CD4-positive, alpha-beta T cell treated with Interleukin-10 for 1 hour (primary cell): ENCODE results near the gene GBP1.
"Not testable (repeated sequence)": the region's sequence is repeated elsewhere in the genome, so short reads cannot be mapped to it uniquely, and the experiment has no call there.

Source experiments
- DNase-seq: peaks from one replicate; pipeline ENCODE4 v3.0.0-alpha.2; 2020

The GBP1 gene, protein sequence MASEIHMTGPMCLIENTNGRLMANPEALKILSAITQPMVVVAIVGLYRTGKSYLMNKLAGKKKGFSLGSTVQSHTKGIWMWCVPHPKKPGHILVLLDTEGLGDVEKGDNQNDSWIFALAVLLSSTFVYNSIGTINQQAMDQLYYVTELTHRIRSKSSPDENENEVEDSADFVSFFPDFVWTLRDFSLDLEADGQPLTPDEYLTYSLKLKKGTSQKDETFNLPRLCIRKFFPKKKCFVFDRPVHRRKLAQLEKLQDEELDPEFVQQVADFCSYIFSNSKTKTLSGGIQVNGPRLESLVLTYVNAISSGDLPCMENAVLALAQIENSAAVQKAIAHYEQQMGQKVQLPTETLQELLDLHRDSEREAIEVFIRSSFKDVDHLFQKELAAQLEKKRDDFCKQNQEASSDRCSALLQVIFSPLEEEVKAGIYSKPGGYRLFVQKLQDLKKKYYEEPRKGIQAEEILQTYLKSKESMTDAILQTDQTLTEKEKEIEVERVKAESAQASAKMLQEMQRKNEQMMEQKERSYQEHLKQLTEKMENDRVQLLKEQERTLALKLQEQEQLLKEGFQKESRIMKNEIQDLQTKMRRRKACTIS

DNA sequence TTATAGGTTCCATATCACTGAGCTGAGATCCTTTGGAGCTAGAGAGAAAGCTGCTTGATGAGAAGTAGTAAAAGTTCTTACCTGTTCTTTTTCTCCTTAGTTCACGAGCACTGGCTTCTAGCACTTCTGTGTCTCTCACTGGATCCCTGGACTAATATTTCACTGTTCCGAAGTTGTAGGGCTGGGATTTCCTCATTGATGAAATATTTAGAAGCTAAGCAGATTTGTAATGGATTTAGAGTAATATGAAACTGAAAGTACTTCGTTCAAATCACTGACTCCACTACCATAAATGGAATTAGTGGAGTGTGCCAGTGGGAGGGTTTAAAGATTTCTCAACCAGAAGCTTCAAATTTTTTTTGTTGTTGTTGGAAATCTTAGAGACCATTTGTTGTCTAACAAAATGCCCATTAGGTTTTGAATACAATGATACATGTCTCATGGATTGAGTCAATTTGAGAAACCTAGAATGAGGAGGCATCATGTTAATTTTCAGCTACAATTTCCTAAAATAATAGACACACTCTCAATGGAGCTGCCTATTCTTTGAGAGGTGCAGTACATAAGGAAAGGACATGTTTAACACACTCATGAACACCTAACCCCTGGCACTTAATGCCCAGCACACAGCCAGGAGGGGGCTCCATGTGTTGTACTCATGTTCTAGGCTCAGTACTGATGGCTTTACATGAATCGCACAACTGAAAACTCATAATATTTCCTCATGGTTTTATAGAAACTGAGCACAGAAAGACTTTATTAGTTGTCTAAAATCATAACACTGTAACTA is at the start of gene GBP1:
GBP1 (minus strand) TSS at position 130 of the 790 bp plus-strand sequence. CDS start 1,974 bp downstream, outside the sequence.
- peak; percentile 71 for DNase-seq

DNA sequence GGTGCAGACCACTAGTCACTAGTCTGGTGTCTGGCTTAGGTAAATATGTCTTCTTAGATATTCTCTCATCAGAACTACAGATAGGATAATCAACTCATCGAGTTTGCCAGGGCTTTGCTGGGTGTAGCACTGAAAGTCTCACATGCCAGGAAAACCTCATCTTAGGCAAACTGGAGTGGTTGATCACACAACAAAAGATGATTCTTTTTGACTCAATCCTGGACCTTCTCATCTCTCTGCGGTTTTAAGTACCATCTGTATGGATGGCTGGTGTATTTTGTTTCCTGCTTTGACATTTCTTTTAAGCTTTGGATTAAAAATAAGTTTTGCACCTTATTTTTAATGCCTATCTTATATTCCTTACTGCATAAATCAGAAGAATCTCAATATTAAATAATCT is 49.7 kb upstream of the GBP1 start:
- DNase-seq = no peak

DNA sequence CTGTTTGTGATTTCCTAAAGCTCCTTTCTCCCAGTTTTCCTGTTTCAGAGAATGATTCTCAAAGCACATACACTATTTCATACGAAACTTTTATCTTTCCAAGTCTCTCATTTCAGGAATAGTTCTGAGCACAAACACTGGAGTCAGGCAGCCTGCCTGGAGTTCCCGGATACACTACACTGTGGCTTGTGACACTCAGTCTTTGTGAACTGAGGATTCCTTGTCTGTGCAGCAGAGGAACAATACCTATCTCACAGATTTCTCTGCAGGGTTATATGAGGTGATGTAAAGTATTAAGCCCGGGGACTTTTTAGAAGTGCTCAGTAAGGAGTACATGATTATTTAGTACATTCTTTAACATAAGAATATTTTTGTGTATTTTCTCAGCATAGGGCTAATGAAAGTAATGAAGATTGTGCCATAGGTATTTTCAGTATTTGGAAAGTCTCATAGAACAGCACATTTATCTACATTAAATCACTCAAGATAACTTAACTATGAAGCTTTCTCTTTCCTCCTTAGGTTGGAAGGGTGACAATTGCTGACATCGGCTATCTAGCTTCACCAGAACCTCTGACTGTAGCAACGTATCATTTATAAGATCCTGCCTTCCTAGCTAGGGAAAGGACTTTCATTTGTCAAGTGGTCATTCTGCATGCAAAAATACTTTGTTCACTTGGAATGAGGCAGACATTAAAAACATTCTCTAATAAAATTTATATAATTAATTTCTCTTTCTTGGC is 48.0 kb upstream of the GBP1 start:
- DNase-seq = no peak

DNA sequence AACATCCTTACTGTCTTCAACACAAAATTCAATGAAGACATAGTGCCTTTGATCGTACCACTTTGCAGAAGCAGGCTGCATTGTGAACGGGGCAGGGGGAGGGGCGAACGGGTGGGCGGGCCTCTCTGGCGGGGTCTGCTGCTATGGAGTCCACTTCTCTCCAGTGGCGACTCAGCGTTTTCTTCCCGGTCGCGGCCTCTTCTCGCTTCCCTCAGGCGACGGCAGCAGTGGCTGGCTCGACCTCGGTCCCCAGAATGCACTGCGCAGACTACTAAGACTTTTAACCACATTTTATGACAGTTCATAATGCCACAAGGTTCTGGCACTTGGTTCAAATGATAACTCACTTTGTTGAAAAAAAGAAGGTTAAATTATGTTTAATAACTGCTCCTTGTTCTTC is 39.7 kb upstream of the GBP1 start:
- no peak for DNase-seq

DNA sequence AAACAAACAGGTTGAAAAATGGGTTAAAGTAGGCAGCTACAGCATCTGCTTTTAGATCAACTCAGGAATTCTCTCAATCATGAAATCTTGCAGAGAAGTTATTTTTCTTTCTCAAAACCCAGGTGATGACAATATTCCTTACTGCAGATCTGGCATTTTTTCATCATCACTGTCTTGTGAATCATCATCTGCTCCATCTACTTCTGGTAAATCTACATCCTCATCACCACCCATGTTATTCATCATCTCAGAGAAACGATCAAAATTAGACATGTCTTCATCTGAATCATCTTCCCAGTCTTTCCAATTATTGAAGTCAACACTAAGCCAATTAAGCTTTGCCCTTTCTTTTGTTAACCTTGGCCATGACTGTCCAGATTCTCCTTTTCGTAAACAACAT is 39.1 kb upstream of the GBP1 start:
- DNase-seq = no peak

DNA sequence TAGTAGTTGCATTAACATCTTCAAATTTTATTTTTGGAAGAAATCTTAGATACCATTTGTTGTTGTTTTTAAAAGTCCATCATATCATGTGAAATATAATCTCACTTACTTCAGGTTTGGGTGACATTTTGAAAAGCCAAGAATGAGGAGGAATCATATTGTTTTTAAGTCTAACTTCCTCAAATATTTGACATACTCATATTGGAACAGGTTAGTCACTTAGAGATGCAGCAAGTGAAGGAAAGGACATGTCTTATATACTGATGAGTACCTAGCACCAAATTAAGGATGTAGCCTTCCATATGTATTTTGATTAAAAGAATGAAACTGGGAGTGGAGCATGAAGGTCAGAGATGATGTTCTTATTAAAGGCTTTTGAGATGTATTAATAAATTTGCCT is 37.0 kb upstream of the GBP1 start:
- no peak for DNase-seq

DNA sequence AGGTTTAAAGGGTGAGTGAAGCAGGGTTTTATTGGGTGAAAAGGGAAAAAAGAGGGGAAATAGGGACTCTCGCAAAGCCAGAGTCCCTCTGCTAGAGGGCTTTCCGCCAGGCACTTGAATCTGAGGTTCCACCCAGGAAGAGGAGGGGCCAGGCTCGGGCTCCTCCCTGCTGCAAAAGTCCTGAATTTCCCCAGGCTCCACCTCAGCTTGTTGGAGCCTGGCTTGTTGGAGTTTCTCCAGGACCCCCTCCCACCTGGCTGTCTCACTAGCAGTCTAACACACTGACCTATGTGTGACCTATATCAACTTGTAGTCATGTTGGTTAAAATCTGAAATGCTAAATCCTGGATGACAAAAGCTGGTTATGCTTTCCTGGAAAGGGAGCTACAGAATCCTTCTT is 35.4 kb upstream of the GBP1 start:
- no peak for DNase-seq

DNA sequence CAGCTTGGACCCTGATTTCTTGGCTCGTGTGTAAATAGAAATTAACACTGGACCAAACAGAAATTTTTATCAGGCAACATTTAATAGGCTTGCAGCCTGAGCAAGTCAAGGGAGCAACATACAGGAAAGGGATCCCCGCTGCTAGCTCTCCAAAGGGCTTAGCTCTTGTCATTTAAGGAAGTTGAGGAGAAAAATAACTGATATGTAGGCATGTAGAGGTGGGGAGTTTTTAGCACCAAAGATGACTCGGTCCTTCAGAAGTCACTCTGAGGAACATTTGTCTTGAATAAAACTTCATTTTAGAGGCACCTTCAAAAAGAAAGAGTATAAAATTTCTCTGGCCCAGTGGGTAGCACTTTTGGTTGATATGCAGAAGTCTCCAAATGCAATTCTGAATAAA is 33.8 kb upstream of the GBP1 start:
- DNase-seq = no peak

DNA sequence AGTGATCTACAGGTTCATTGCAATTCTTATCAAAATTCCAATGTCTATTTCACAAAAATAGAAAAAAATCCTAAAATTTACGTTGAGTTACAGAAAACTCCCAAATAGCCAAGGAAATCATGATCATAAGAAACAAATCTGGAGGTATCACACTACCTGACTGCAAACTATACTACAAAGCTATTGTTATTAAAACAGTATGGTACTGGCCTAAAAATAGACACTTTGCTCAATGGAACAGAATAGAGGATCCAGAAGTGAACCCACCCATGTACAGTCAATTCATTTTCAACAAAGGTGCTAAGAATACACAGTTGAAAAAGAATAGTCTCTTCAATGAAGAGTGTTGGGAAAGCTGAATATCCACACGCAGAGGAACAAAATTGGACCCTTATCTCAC is 30.7 kb upstream of the GBP1 start:
- DNase-seq = no peak

DNA sequence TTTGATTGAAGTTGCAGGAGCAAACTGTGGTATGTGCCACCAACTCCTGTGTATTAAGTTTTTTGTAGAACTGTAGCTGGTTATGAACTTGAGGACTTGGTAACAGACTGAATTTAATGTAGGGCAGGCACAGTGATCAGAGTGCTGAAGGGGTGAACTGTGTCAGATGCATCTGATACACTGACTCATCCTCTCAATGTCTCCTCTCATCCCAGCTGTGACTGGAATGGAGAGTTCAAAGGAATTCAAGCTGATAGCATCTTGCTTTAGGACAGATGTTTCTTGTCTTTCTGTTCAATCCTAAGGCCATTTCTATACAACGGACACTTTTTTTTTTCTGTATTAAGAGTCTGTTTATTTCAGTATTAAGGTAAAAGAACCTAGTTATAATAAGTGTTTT is 25.0 kb upstream of the GBP1 start:
- DNase-seq = no peak

DNA sequence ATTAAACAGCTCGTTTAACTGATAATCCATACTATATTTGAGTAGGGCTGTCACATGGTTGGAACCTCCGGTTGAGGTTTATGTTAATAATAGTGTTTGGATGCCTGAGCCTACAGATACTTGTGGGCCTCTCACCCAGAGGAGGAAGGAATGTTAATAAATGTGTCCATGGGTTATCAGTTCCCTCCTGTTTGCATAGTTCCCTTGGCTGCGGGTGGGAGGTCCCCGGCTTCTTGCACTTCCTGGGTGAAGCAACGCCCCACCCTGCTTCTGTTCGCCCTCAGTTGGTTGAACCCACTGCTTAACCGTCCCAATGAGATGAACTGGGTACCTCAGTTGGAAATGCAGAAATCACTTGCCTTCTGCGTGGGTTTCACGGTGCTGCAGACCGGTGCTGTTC is 23.6 kb upstream of the GBP1 start:
- no peak for DNase-seq

DNA sequence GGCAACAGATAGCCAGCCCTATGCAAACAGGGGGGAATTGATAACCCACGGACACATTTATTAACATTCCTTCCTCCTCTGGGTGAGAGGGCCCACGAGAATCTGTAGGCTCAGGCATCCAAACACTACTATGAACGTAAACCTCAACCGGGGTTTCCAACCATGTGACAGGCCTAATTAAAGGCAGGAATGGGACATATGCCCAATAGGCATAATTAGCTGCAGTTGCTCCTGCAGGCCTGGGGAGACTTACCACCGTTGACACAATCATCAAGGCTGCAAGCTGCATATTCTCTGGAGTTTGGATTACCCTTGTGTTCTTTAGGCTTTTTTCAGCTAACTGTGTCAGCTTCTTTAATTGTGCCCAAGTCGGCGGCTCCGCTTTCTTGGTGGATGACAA is 22.2 kb upstream of the GBP1 start:
- DNase-seq = no peak

DNA sequence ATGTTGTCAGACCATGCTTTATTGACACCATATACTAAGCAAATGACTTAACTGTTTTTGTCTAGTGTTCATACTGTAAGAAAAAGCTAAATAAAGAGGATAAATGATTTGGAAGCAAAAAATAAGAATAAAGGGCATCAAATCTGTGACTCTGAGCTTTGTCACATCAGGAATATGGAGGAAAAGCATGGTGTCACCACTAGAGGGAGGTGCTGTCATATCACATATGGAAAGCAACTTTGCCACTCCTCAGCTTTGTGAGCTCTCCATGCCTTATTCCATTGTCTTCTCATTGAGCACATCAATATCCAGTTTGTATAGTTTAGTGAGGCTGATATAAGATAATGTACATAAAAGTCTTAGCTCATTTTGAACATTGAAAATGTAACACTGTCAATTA is 20.8 kb upstream of the GBP1 start:
- DNase-seq = peak; percentile 79

DNA sequence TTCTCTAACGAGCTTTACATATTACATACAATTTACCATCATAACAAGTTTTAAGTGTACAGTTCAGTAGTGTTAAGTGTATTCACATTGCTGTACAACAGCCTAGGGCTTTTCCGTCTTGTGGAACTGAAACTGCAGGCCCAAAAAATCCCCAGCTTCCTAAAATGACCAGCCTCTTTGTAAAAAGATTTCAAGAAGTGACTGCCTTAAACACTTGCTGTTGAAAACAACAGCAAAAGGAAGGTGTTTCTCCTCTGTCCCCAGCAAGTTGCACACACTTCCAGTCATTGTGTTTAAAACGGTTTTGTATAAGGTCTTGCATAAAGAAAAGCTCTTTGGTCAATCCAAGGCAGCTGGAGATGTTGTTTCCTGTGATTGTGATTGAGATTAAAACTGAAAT is 16.0 kb upstream of the GBP1 start:
- no peak for DNase-seq

DNA sequence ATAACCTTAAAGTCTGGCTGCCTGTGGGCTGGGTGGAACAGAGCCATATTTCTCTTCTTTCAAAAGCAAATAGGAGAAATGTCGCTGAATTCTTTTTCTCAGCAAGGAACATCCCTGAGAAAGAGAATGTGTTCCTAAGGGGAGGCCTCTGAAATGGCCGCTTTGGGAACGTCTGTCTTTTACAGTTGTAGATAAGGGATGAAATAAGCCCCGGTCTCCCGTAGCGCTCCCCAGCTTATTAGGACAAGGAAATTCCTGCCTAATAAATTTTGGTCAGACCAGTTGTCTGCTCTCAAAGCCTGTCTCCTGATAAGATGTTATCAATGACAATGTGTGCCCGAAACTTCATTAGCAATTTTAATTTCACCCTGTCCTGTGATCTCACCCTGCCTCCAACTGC is 15.1 kb upstream of the GBP1 start:
- not testable (repeated sequence) for DNase-seq

DNA sequence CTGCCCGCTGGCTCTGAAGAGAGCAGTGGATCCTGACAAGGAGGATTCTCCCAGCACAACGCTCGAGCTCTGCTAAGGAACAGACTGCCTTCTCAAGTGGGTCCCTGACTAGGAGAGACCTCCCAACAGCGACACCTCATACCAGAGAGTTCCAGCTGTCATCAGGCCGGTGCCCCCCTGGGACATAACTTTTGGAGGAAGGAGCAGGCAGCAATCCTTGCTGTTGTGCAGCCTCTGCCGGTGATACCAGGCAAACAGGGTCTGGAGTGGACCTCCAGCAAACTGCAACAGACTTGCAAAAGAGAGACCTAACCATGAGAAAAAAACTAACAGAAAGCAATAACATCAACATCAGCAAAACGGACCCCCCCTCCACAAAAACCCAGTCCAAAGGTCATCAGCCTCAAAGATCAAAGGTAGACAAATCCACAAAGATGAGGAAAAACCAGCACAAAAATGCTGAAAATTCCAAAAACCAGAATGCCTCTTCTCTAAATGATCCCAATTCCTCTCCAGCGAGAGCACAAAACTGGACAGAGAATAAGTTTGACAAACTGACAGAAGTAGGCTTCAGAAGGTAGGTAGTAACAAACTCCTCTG is 7.6 kb upstream of the GBP1 start:
- not testable (repeated sequence) for DNase-seq

DNA sequence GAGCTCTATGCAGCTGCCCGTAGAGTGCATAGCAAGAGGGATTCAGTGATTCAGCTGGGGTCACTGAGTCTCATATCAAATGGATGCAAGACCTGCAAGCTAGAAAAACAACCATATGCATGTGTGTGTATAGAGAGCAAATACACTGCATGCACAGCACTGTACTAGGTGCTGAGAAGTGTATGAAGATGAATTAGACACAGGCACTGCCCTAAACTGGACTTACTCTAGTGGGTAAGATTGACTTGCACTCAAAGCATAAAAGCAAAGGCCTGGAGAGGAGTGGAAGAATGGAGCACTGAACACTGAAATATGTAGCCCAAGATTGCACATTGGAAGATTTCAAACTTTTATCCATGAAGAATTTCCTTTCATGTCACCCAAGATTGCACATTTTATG is 5.5 kb upstream of the GBP1 start:
- no peak for DNase-seq

DNA sequence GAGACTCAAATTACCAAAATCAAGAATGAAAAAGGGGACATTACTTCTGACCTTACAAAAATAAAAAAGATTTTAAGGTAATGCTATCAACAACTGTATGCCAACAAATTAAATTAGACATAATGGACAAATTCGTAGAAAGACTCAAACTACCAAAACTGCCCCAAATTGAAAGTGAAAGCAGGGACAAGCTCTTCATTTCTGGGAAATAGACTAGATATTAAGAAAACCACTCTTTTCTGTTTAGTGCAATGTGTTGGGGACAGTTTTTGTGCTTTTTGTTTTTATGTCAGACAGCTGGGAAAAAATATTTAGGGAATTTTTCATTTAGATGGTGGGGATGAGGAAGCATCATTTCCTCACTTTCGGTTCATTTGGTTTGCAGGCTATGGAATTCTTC is 4.9 kb upstream of the GBP1 start:
- peak; percentile 62 for DNase-seq

DNA sequence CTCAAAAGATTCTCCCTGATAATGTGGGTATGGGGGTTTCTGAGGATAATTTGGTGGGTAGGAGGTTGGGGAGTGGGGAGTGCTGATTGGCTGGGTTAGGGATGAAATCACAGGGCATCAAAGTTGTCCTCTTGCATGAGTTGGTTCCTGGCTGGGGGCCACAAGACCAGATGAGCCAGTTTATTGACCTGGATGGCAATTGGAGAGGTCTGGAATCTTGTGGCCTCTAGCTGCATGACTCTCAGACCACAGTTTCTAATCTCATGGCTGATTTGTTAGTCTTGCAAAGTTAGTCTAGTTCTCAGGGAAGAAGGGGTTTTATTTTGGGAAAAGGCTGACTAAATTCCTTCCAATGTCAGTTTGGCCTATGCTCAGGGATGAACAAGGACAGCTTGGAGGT is 3.3 kb upstream of the GBP1 start:
- DNase-seq = no peak

DNA sequence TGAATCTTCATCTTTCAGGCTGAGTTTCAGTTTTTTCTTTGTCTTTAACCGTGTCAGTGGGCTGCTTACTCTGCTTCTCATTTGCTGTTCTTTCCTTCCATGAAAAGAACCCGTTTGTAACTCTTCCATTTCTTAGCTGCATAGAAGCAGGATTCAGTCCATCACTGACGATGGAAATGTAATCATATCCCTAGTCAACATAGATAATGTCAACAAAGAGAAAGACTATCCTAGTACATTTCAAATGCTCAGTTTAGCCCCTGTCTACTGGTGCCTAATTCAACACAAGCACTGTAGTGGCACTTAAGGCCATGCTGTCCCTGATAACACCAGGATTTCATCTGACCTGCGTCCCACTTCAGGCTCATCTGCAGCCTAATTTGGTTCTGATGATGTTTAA is 376 bp downstream of the GBP1 start:
- no peak for DNase-seq

DNA sequence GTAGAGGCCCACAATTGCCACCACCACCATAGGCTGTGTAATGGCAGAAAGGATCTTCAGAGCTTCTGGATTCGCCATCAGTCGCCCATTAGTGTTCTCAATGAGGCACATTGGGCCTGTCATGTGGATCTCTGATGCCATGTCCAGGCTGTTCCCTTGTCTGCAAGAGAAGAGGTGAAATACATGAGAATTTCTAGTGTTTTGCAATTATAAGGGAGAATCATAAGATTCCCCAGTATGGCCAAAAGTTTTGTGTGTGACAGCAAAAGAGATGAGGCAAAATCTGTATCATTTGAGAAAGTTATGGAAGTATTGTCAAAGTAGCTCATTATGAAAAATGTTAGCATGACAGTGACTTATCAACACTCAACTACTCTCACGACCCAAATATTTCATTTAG is 1.9 kb downstream of the GBP1 start:
- no peak for DNase-seq

DNA sequence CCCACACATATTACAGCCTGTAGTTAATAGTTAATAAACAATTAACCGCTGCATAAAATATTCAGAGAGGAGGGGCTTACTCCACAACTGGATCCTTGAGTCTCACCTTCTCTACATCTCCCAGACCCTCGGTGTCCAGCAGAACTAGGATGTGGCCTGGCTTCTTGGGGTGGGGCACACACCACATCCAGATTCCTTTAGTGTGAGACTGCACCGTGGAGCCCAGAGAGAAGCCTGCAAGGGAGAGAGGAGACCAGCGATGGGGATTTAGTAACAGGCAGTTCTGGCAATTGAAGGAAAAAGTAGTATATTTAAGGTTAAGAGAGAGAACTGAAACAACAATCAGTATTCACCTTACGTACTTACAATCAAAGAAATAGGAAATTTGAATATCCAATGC is 4.9 kb downstream of the GBP1 start:
- DNase-seq = no peak

DNA sequence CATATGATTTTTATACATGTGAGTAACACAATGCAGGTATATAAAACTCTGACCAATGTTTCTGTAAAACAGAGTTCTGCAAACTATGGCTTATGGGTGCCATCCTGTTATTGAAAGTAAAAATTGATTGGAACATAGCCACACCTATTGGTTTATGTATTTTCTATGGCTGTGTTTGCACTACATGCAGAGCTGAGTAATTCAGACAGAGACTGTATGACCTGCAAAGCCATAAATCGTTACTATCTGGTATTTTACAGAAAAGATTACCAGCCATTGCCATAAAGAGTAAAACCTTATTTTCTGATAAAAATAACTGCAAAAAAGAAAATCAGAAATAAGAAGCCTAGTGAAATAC is 13.1 kb downstream of the GBP1 start:
- DNase-seq = no peak
